GM18868 (cell line): ENCODE results near the gene SRGAP2B.
"Not testable (repeated sequence)": the region's sequence is repeated elsewhere in the genome, so short reads cannot be mapped to it uniquely, and the experiment has no call there.

Experiments used
- ATAC-seq: cut with Tn5 transposase; IDR thresholded peaks from one replicate; pipeline ENCODE4 v1.9.1; 2021; ENCODE audit warnings: mild to moderate bottlenecking, moderate library complexity; ENCODE audit not compliant: unreplicated experiment

The SRGAP2B gene

GRCh38 chr1:145000074-145000742 is 94.9 kb downstream of the SRGAP2B start:
- not testable (repeated sequence) for ATAC-seq

- ATAC-seq, result not testable (repeated sequence)
Measured at GRCh38 chr1:144998981-144999273, 96.2 kb downstream of the SRGAP2B start.

- ATAC-seq, result not testable (repeated sequence)
Measured at GRCh38 chr1:144998134-144998980, 96.8 kb downstream of the SRGAP2B start.

GRCh38 chr1:144995833-144996410 is 99.2 kb downstream of the SRGAP2B start:
- not testable (repeated sequence) for ATAC-seq

GRCh38 chr1:144992915-144993314 is 102.2 kb downstream of the SRGAP2B start:
- ATAC-seq, result not testable (repeated sequence)

- ATAC-seq, result not testable (repeated sequence)
Measured at GRCh38 chr1:144990611-144991010, 104.5 kb downstream of the SRGAP2B start.

GRCh38 chr1:144987131-144987530 is 108.0 kb downstream of the SRGAP2B start:
- ATAC-seq, result not testable (repeated sequence)

- ATAC-seq, result not testable (repeated sequence)
Measured at GRCh38 chr1:144986171-144986860, 108.8 kb downstream of the SRGAP2B start.

- not testable (repeated sequence) for ATAC-seq
Measured at GRCh38 chr1:144985550-144986170, 109.5 kb downstream of the SRGAP2B start.

GRCh38 chr1:144982802-144983525 is 112.2 kb downstream of the SRGAP2B start:
- ATAC-seq, result not testable (repeated sequence)

- not testable (repeated sequence) for ATAC-seq
Measured at GRCh38 chr1:144981157-144981556, 114.0 kb downstream of the SRGAP2B start.

- ATAC-seq, result not testable (repeated sequence)
Measured at GRCh38 chr1:144979960-144980595, 115.0 kb downstream of the SRGAP2B start.

GRCh38 chr1:144977856-144978255 is 117.3 kb downstream of the SRGAP2B start:
- not testable (repeated sequence) for ATAC-seq

- ATAC-seq, result not testable (repeated sequence)
Measured at GRCh38 chr1:144971936-144972335, 123.2 kb downstream of the SRGAP2B start.

GRCh38 chr1:144966488-144966887 is 128.6 kb downstream of the SRGAP2B start:
- ATAC-seq, result not testable (repeated sequence)

- not testable (repeated sequence) for ATAC-seq
Measured at GRCh38 chr1:144964765-144965164, 130.4 kb downstream of the SRGAP2B start.

- not testable (repeated sequence) for ATAC-seq
Measured at GRCh38 chr1:144964186-144964585, 130.9 kb downstream of the SRGAP2B start.

GRCh38 chr1:144963571-144963970 is 131.6 kb downstream of the SRGAP2B start:
- ATAC-seq, result not testable (repeated sequence)
